ENCODE results near the gene ZNF782.
"Not testable (repeated sequence)": the region's sequence is repeated elsewhere in the genome, so short reads cannot be mapped to it uniquely, and the experiment has no call there.

Gene ZNF782

DNA sequence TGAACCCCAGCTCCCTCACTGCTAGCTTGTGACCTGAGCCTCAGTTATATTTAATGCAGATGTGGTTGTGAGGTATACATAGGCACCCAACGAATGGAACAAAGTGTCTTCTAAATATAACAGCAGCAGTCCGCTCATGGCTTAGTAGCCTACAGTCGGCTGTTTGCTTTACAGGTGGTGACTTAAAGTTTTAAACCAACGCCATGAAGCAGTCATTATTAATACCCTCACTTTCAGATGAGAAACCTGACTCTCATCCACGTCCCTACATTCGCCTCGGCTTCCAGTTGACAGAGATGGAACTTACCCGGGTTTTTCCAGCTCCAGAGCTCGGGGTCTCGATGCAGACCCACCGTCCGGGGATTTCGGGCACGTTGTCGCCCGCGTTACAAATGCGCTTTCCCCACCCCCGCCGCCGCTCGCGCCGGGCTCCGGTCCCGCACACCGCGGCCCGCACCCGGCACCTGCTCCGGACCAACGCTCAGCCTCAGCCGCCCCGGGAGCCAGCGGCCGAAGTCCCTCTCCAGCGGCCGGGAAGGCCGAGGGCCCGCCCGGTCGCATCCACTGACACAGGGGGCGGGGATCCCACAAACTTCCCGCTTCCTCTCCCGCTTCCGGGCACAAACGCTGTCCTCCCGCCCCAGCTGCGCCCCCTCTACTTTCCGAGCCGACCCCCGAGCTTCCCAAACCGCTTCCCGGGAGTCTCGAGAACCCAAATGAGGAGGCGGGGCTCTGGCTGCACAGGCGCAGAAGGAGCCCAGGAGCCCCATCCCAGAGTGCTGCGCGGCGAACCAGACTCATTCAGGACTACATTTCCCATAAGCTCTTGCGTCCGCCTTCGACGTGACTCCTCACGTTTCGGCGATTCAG lies at the start of gene ZNF782:
Gene ZNF782, minus strand, starts transcription at position 734 of the 870 bp plus-strand sequence. CDS start 2,553 bp downstream, outside the sequence.
- in situ Hi-C loops (cut with HindIII; ENCODE audit: low sequenced_read_pairs), result loop anchor here (25.0 kb wide), 1 partner anchor 758 kb away; no protein-coding TSS in a partner anchor

DNA sequence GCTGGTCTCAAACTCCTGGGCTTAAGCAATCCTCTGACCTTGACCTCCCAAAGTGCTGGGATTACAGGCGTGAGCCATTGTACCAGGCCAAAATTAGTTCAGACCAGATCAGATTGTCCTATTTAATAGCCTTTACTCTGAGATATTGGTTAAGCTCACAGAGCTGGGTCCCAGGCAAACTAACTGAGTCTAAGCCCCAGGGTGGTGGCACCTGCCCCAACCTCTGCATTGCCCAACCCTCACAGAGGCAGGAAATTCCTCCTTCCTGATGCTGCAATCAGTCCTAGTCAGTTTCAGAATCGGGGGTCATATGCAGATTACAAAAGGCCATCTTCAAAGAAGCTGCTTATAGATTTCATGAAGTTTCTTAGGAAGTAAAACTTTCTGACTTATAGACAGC lies 45.7 kb upstream of the ZNF782 start:
- in situ Hi-C loops (cut with HindIII; ENCODE audit: low sequenced_read_pairs), result not testable (repeated sequence)

DNA sequence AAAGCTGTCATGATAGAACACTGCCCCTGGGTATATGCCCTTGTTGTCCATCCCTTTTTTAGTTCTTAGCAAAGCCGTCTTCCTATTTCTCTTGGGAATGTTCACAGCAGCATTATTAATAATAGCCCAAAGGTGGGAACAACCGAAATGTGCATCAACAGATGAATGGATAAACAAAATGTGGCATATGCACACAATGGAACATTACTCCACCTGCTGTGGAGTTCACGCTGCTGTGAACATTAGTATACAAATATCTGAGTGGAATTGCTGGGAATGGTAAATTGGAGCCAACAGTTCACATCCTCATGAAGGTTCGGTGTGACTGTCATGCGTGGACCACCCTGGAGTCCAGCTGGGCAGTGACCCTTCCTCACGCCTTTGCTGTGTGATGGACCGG lies 37.8 kb upstream of the ZNF782 start:
- in situ Hi-C loops (cut with HindIII; ENCODE audit: low sequenced_read_pairs), result no loop called here

DNA sequence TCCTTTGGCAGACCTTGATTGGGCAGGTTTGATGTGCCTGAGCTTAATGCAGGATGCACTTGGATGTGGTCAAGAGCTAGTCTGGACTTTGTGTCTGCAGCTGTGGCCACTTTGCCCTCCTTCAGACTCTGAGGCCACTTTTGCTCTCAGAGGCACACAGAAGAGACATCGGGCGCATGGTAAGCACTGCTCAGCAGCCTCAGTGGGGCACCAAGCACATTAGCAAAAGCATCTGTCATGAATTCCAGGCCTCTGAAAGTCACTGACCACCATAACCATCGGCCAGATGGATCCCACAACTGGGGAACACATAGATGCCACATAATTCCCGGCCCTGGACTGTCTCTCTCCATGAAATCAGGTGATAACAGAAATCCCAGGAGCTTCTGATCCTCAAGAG lies 34.3 kb upstream of the ZNF782 start:
- in situ Hi-C loops (cut with HindIII; ENCODE audit: low sequenced_read_pairs), result no loop called here

DNA sequence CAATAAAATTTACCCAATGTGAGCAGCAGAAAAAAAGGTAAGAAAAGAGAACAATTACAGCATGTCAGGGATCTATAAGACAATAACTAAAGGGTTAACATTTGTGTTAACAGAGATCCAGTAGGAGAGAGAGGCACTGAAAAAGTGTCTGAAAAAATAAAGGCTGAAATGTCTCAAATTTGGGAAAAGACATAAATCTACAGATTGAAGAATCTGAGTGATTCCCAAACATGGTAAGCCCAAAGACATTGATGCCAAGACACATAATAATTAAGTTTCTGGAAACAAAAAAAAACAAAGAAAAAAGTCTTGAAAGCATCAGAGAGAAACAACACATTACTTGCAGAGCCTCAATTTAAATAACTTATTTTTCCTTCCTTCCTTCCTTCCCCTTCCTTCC lies 31.1 kb upstream of the ZNF782 start:
- in situ Hi-C loops (cut with HindIII; ENCODE audit: low sequenced_read_pairs), result no loop called here

DNA sequence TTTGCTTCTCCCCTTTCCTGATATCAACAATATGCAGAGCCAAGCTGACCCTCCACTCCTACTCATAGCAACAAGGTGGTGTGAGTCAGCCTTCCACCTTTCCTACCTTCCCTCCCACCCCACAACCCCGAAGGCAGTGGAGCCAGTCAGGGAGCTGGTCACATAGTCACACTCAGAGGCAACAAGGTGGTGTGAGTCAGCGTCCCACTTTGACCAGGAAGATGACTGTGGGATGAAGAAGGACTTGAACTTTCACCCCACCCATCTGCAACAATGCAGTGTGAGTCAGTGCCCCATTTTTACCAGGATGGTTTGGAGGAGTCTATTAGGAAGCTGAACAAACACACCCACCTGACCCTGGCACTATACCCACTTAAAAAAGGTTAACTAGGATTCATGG lies 30.1 kb upstream of the ZNF782 start:
- in situ Hi-C loops (cut with HindIII; ENCODE audit: low sequenced_read_pairs), result no loop called here

DNA sequence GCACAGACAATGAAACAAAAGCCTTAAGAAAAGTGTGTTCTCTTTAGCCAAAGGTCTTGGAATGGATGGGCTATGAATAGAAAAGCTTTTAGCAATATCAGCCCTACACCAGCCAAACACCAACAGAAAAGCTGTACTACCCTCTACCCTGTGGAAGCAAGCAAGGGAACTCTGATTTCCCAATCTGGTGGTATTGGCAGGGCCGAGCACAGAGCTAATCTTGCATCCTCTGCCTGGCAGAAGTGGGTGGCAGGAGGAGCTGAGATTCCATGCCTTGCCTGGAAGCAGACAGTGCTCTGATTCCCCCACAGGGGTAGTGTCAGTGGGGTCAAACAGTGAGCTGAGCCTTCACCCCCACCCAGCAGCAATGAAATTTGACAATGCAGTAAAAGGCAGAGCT lies 29.6 kb upstream of the ZNF782 start:
- in situ Hi-C loops (cut with HindIII; ENCODE audit: low sequenced_read_pairs), result no loop called here

DNA sequence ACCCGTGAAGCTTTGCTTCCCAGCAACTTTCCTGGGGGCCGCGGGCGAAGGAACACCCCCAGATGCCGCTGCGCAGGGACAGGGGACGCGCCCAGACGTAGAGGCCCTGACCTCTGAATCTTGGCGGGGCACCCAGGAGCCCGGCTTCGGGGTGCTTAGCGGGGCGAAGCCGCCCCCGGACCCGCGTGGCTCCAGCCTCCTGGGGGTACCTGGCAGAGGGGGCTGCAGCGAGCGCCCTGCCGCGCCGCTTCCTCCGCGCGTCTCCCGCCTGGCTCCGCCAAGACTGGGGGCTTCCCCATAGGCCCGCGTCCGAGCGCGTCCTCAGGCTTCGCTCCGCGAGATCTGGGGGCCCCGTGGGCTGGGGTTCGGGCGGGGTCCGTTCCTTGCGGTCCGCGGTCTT lies 23.0 kb upstream of the ZNF782 start:
- in situ Hi-C loops (cut with HindIII; ENCODE audit: low sequenced_read_pairs), result no loop called here

DNA sequence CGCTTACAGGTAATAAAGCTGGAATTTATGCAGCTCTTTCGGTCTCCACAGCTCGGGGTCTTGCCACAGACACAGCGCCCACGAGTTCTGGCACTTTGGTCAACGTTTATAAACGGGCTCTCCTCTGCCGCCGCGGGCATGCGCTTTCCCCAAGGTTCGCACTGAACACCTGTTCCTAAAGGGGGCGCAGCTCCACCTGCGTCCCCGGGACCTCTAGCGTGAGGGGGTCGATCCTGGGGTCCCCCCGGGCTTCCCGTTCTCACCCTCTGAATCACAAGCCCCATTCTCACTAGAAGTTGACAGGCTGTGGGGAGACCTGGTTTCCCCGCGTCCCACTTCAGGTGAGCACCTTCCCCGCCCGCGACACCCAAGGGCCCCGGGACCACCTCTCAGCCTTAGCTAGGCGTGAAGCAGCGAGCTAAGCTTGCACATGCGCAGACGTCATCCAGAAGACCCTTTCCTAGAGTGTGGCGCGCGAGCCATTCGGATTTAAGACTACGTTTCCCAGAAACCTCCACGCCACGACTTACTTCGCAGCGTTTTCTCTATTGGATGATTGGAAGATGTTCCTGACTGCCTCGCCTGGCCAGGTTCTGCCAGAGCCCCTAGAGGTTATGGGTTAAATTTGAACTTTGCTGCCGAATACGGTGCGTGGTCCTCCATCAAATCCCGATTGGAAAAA lies 21.3 kb upstream of the ZNF782 start:
- in situ Hi-C loops (cut with HindIII; ENCODE audit: low sequenced_read_pairs), result no loop called here

DNA sequence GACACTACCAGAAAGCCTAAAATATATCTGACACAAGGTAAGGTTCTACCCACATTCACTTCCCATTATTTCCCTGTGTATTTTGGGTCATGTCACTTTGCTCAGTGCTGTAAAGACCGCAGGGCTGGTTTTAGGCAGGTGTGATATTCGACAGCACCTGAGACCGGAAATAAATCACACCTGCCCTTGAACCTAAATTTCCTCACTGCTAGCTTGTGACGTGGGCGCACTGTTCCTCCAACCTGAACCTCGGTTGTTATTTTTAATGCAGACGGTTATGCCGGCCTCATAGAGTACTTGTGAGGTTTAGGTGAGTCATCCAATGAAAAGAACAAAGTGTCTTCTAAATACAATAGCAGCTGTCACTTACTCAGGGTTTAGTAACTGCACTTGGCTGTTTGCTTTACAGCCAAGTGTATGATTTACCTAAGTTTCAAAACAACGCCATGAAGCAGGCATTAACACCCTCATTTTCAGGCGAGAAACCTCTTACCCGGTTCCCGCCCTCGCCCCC lies 20.7 kb upstream of the ZNF782 start:
- in situ Hi-C loops (cut with HindIII; ENCODE audit: low sequenced_read_pairs), result loop anchor here (25.0 kb wide), 1 partner anchor 737 kb away; no protein-coding TSS in a partner anchor

DNA sequence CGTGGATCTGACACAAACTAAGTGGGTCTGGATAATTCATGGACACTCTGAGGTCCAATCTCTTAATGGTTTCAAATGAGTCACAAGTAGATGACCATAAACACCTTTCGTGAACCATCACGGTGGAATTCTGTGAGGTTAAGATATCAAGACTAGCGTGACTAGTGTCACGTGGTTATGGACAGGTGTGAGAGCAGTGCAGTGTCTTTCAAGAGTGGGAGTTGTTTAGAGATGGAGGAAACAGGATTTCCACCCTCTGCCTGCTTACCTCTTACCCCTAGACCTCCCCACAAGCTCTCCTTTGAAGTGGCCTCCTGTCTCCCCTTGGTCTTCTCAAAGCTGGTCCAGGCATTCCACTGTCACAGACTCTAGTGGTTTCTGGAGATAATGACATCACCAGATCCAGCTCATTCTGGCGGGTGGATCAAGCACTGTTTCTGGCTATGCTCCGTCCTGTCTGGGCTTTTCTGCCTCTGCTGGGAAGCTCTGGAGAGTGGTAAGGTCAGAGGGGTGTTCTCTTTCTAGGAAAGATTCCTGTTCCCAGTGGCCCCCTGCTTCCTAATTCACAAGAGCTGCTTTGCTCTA lies 20.0 kb upstream of the ZNF782 start:
- in situ Hi-C loops (cut with HindIII; ENCODE audit: low sequenced_read_pairs), result loop anchor here (25.0 kb wide), 1 partner anchor 738 kb away; no protein-coding TSS in a partner anchor

DNA sequence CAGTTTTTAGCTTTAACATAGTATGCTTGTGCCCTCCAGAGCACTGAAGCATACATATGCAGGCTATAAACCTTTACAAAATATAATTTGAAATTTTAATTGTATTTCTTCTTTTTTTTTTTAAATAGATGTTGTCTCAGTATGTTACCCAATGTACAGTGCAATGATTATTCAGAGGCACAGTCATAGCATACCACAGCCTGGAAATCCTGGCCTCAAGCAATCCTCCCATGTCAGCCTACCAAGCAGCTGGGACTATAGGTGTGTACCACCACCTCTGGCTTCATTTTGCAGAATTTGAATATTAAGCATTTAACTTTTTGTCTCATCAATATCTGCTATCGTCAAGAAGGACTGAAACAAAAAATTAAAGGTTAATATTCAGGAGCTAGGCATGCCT lies 16.9 kb upstream of the ZNF782 start:
- in situ Hi-C loops (cut with HindIII; ENCODE audit: low sequenced_read_pairs), result loop anchor here (25.0 kb wide), 1 partner anchor 741 kb away; no protein-coding TSS in a partner anchor

DNA sequence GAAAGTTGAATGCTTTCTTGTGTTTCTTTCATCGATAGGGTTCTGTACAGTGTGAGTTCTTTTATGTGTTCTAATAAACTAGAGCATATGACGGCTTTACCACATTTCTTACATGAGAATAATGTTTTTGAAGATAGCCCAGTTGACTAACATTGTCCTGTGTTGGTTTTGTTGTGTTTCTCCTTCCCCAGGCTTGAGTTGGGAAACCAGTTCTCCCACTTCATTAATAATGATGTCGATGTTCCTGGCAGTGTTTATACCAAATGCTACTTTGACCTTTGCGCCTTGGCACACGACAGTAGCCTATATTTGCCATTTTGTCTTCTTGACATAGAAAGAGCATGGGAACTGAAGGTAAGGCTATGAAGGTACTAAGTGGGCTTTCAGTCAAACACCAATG lies 14.4 kb upstream of the ZNF782 start:
- in situ Hi-C loops (cut with HindIII; ENCODE audit: low sequenced_read_pairs), result loop anchor here (25.0 kb wide), 1 partner anchor 744 kb away; no protein-coding TSS in a partner anchor

DNA sequence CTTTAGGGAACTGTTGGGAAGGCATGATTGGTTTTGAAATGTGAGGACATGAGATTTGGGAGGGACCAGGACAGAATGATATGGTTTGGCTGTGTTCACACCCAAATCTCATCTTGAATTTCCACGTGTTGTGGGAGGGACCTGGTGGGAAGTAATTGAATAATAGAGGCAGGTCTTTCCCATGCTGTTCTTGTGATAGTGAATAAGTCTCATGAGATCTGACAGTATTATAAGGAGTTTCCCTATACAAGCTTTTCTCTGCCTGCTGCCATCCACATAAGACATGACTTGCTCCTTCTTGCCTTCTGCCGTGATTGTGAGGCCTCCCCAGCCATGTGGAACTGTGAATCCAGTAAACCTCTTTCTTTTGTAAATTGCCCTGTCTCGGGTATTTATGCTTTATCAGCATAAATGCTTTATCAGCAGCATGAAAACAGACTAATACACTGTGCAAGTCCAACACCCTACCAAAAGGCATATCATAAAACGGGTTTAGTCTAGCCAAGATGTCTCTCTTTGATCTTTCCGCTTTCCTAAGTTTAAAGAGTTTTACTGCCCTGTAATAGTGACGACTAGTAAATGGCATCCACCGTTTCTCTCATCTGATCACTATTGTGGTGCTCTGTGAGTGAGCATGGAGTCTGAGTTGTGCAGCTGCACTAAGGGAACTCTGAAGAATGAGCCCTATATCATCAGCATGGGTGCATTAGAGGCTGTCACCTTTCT lies 12.9 kb upstream of the ZNF782 start:
- in situ Hi-C loops (cut with HindIII; ENCODE audit: low sequenced_read_pairs), result loop anchor here (25.0 kb wide), 1 partner anchor 745 kb away; no protein-coding TSS in a partner anchor

DNA sequence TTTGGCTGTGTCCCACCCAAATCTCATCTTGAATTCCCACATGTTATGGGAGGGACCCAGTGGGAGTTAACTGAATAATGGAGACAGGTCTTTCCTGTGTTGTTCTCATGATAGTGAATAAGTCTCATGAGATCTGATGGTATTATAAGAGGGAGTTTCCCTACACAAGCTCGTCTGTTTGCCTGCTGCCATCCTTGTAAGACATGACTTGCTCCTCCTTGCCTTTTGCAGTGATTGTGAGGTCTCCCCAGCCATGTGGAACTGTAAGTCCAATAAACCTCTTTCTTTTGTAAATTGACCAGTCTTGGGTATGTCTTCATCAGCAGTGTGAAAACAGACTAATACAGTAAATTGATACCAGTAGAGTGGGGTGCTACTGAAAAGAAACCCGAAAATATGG lies 10.9 kb upstream of the ZNF782 start:
- in situ Hi-C loops (cut with HindIII; ENCODE audit: low sequenced_read_pairs), result loop anchor here (25.0 kb wide), 1 partner anchor 747 kb away; no protein-coding TSS in a partner anchor

DNA sequence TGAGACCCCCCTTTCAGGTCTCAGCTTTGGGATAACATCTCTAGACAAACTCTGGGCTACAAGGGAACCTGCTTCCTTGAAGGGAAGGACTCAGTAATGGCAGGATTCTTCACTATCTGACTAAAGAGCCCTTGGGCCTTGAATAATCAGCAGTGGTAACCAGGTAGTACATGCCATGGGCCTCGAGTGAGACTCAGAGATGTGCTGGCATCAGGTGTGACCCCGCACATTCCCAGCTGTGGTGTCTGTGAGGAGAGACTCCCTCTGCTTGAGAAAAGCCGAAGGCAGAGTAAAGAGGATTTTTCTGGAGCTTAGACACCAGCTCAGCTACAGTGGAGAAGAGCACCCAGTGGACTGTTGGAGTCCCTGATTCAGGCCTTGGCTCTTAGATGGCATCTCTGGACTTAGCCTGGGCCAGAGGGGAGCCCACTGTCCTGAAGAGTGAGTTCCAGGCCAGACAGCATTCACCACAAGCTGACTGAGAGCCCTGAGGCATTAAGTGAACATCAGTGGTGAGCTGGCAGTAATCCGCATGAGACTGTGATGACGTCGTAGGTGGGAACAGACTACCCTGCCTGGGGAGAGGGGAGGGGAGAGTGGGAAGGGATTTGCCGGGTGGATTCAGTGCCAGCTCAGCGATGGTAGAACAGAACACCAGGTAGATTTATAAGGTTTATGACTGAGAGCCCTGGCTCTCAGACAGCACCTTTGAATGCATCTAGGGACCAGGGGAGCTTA lies 5.3 kb upstream of the ZNF782 start:
- in situ Hi-C loops (cut with HindIII; ENCODE audit: low sequenced_read_pairs), result loop anchor here (25.0 kb wide), 1 partner anchor 753 kb away; no protein-coding TSS in a partner anchor

DNA sequence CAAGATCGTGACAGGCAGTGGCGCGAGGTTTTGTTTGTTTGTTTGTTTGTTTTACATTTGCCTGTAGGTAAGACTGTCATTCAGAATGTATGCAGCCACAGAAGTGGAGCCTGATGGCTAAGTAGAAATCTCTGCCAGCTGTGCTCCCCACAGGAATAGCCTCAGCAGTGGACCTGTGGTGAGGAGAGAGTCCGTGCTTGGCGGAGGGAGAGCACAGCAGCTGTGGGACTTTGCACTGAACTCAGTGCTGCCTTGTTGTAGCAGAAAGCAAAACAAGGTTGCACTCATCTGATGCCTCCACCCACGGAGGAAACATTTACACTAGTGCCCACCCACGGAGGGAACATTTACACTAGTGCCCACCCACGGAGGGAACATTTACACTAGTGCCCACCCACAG lies 4.4 kb upstream of the ZNF782 start:
- in situ Hi-C loops (cut with HindIII; ENCODE audit: low sequenced_read_pairs), result loop anchor here (25.0 kb wide), 1 partner anchor 754 kb away; no protein-coding TSS in a partner anchor

DNA sequence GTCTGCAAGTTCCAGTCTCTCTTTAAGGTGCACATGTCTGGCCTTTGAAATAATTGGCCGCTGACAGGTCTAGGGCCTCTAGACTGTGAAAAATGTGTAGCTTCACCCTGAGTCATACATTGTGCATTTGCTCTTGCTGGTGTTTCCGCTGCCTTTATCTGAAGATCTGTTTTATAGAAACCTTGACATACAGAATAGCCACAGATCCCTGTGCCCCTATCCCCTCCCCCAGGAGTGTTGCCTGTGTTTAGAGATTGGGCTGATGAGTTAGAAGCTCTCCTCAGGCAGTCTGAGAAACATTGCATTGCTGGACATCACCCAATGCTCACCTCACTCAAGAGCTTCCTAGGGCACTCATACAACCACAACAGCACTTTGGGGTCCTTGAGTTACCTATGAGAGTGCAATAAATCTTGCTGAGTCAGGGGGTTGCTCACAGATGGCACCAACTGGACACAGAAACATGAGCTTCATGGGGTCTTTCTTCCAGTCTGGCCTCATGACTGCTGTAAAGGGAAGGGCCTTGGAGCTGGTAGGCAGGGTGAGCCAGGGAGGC lies 3.8 kb upstream of the ZNF782 start:
- in situ Hi-C loops (cut with HindIII; ENCODE audit: low sequenced_read_pairs), result loop anchor here (25.0 kb wide), 1 partner anchor 754 kb away; no protein-coding TSS in a partner anchor

Data from DLD1 (cell line).